HG03442 (cell line): ENCODE data around the gene MPZL1.
A peak's percentile ranks its signal among the peaks of the same experiment; 100 is the strongest.

ENCODE experiments used
- ATAC-seq: cut with Tn5 transposase; IDR thresholded peaks from one replicate; pipeline ENCODE4 v1.9.1; 2021; ENCODE audit warnings: mild to moderate bottlenecking, moderate library complexity; ENCODE audit not compliant: unreplicated experiment

The MPZL1 gene

GRCh38 chr1:167694691-167695090 lies 27.1 kb upstream of the MPZL1 start:
- no peak for ATAC-seq

GRCh38 chr1:167695147-167695546 lies 26.6 kb upstream of the MPZL1 start:
- ATAC-seq = no peak

GRCh38 chr1:167695756-167696561 lies 25.8 kb upstream of the MPZL1 start:
- no peak for ATAC-seq

DNA sequence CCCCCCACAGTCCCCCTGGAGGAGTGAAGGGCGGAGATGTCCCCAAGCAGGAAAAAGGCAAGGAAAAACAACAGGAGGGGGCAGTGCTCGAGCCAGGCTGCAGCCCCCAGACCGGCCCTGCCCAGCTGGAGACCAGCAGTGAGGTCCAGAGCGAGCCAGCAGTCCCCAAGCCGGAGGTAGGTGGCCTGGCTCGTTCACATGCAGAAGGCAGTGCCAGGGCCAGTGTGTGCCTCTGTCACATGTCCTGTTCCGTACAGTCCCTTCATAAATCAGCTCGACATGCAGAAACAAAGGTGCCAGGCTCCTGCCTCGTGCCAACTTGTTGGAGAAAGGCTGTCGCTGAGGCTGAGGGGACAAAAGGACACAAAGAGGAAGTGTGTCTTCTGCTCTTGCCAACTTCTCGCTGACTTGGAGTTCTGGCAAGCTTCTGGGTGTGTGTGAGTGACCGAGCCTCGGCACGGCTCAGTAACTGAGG lies 24.1 kb upstream of the MPZL1 start:
- ATAC-seq = no peak

- no peak for ATAC-seq
Observed at GRCh38 chr1:167698313-167698712, 23.5 kb upstream of the MPZL1 start.

DNA sequence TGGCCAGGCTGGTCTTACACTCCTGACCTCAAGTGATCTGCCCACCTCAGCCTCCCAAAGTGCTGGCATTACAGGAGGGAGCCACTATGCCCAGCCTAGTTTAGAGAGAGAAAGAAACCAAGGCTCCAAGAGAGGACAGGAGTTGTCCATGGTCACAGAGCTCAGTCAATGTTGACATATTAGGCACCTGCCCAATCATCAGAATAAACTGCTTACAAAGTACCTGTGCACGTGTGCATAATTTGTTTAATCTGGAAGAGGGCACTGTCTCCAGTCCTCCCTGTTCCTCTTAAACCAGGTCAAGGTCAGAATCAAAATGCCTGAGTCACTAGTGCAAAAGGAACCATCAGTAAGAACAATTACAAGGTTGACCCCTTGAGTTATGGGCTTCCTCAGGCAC lies 20.3 kb upstream of the MPZL1 start:
- ATAC-seq = no peak

GRCh38 chr1:167703557-167703956 lies 18.2 kb upstream of the MPZL1 start:
- no peak for ATAC-seq

GRCh38 chr1:167704715-167705114 lies 17.1 kb upstream of the MPZL1 start:
- no peak for ATAC-seq

GRCh38 chr1:167705250-167705649 lies 16.5 kb upstream of the MPZL1 start:
- no peak for ATAC-seq

DNA sequence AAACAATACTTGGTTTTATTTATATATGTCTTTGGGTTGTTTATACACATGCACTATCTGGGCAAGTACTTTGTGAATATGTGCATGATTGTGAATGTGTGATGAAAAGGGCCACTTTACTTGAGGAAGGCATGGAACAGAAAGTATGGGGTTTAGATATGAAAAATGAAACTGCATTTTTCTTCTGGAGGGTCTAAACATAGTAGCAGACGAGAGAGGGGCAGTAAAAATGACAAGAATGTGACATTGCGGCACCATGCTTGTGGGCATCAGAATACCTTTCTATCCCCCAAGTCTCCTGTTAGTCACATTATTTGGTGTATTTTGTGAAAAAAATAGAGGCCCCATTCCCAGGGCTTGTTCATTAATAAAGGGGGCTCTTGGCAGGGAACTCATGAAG lies 15.4 kb upstream of the MPZL1 start:
- no peak for ATAC-seq

DNA sequence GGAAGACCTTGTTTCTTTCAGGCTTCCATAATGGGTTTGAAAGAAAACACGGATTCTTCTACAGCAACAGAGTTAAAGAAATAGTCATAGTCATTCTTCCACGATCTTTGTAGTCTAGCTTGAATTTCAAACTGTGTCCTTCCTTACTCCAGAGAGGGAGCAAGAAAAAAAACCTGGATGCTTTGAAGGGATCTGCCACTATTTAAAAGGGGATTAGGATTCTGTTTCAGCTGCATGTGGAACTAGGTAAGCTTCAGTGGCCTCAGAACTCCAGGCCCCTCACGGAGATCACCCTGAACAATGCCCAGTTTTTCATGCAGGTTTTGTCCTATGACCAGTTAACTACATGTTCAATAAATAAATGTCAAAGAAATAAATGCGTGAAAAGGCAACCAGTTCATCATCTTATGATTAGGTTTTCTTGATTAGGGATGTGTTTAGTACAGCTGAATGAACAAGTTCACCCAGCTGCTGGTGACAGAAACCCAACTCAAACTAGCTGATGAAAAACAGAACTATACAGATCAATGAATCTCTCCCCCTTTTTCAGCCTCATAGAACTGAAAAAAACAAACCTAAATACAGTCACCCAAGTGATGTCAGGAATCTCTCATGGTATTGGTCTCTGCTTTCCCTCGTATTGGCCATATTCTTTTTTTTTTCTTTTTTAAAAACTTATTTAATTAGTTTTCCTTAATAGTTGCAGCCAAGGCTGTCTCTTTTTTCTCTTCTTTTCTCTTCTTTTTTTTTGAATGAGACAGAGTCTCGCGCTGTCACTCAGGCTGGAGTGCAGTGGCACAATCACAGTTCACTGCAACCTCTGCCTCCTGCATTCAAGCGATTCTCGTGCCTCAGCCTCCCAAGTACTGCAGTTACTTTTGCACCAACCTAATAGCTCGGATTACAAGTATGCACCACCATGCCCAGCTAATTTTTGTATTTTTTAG lies 14.6 kb upstream of the MPZL1 start:
- peak; percentile 43 for ATAC-seq

DNA sequence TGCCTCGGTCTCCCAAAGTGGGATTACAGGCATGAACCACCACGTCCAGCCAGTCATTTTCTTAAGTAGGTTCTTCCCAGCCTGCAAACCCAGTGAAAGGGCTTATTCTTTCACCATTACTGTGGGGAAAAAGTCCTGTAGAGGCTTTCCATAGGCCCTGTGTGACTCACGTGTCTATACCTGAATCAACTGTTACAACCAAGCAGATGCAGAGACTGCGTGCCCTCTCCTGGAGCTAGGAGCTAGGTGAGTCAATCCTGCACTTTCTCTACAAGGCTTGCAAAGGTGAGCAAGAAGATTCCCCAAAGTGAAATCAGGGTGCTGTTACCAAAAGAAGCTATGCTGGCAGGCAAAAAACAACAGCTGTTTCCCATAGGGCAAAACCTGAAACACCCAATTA lies 13.8 kb upstream of the MPZL1 start:
- ATAC-seq = no peak

DNA sequence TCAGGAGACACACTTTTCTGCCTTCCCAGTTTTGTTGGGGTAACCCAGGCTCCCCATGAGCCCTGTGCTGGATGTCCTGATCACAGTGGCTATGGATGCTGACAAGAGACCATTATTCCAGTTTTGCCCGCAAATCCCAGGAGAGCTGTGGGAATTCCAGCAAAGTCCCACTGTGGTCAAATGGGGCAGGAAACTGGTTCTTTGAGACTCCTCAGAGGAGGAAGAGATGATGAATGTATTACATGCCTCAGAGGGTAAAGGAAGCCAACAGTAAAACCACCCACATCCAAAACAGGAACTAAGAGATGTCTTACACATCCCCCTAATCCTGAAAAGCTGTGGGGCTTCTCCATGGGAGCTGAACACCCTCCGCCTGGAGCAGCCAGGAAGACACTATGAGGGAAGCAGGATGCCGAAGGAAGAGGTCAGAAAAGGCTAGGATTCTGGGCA lies 12.8 kb upstream of the MPZL1 start:
- ATAC-seq = peak; percentile 34

DNA sequence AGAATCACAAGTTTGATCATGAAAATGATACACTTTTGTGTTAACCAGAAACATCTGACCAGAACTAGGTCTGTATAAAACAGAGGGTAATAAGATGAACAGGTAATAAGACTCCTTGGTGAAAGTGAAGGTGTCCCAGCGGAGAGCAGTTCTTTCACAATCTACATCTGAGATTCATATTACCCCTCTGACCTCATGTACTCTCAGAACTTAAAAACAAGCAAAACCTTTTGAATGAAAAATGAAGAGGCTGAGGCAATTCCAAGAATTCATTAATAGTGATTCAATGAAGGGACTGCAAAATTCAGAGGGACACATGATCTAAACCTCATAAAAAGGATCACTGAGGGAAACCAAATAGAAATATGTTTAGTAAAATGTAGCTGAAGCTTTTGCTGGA lies 10.9 kb upstream of the MPZL1 start:
- no peak for ATAC-seq

DNA sequence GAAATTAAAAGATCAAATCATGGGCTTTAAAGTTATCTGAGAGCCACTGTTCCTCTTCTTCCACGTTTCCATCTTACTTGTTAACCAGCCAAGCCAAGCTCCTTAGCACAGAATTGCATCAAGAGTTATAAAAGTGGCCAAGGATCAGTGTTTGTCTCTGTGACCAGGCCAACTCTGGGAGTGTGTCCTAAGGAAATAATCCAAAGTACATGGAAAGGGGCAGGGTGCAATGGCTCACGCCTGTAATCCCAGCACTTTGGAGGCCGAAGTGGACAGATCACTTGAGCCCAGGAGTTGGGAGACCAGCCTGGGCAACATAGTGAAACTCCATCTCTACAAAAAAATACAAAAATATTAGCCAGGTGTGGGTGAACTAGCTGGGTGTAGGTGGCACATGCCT lies 10.0 kb upstream of the MPZL1 start:
- no peak for ATAC-seq

GRCh38 chr1:167713330-167714081 lies 8.3 kb upstream of the MPZL1 start:
- no peak for ATAC-seq

DNA sequence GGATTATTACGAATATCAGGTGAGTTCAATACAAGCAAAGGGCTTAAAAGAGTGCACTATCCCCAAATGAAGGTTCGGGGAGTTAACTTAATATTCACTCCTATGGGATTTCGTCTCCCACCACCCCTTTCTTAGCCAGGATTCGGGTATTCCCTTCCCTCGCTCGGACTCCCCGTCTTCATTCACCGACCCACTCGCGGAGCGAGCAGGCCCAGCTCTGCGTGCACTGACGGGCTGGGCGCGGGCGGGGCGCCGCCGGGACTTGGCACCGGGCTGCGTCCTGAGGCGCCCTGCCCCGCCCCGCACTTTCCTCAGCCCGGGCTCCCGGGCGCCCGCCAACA lies 7.7 kb upstream of the MPZL1 start:
- ATAC-seq = peak; percentile 48

- peak; percentile 36 for ATAC-seq
Observed at GRCh38 chr1:167714439-167715156, 7.2 kb upstream of the MPZL1 start.

- ATAC-seq = peak; percentile 34
Observed at GRCh38 chr1:167715157-167715999, 6.4 kb upstream of the MPZL1 start.

DNA sequence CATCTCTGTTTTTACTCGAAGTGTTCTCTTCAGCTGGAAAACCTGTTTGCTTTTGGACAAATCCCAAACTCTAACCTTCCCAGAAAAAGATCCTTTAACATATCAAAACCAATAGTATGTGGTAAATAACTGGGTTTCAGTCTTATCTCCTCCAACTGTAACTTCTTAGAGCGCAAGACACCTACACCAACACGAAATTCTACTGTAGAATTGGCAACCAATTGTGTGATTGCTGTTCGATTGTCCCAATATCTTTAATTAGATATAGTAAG lies 5.8 kb upstream of the MPZL1 start:
- ATAC-seq = no peak
